Activated CD4-positive, alpha-beta T cell treated with anti-CD3 and anti-CD28 coated beads for 36 hours (primary cell): Measurements from ENCODE around the gene NID2. TPM values are rescaled to one million over a fixed set of nuclear protein-coding genes. Genes with fewer than 3 reads are reported as not detected.

Source experiments
- ATAC-seq: fragments of 200-7000 bp; cut with Tn5 transposase; one replicate; pipeline ENCODE4 v1.10.0; 2021; ENCODE audit warnings: mild to moderate bottlenecking, moderate library complexity
- CTCF ChIA-PET: fragments of 350-600 bp; sonication (Branson Sonifier 250); formaldehyde crosslinking; loops from one replicate; lab custom pipeline; 2021; ENCODE audit warnings: antibody characterized with exemption; lab: Charles Lee
- POLR2A ChIA-PET: fragments of 350-600 bp; sonication (Branson Sonifier 250); formaldehyde crosslinking; loops from one replicate; lab custom pipeline; 2021; ENCODE audit warnings: antibody characterized with exemption, inconsistent platforms; lab: Charles Lee
- DNase-seq: peaks from one replicate; pipeline ENCODE4 v3.0.0-alpha.2; 2020
- H3K27ac Mint-ChIP-seq: one replicate; pipeline ENCODE4 v1.8.0; 2021; ENCODE audit warnings: mixed read lengths
- H3K27me3 Mint-ChIP-seq: one replicate; pipeline ENCODE4 v1.8.0; 2021; ENCODE audit warnings: mixed read lengths
- H3K36me3 Mint-ChIP-seq: one replicate; pipeline ENCODE4 v1.8.0; 2021; ENCODE audit warnings: low read depth, mixed read lengths
- H3K4me1 Mint-ChIP-seq: one replicate; pipeline ENCODE4 v1.8.0; 2021; ENCODE audit warnings: mixed read lengths
- H3K4me3 Mint-ChIP-seq: one replicate; pipeline ENCODE4 v1.8.0; 2021; ENCODE audit warnings: mild to moderate bottlenecking, moderate library complexity, mixed read lengths
- H3K9me3 Mint-ChIP-seq: one replicate; pipeline ENCODE4 v1.8.0; 2021; ENCODE audit warnings: low read depth, mixed read lengths
- intact Hi-C, 2 experiments: fragments of 100-400 bp; cut with DNase I in 1 of 2; cut with micrococcal nuclease in 1 of 2; formaldehyde crosslinking; loops; one replicate each; pipeline versions ENCODE4 v1.14.2 to v1.15.1; 2022 to 2024; cut with DNase I, micrococcal nuclease
- total RNA-seq, 2 experiments: library from RNA; stranded (reverse); gene quantifications; one replicate each; pipeline ENCODE4 v1.2.3, GENCODE V29; 2021

NID2 gene
- total RNA-seq, 2 experiments from 2014 or later = not detected

- intact Hi-C loops = no loop called here
- DNase-seq (no peak), ATAC-seq (no peak)
- no peak overlapping the region for H3K4me3 Mint-ChIP-seq
- H3K4me1 Mint-ChIP-seq = no peaks in the 10 kb centered on the region
- CTCF ChIA-PET = no interaction called here
- H3K36me3 Mint-ChIP-seq = peaks cover 26% of the 10 kb centered on the region
- no peak overlapping the region for H3K27ac Mint-ChIP-seq
- POLR2A ChIA-PET = no interaction called here
- H3K9me3 Mint-ChIP-seq = no peaks in the 10 kb centered on the region
- H3K27me3 Mint-ChIP-seq = peaks cover under 1% of the 10 kb centered on the region
Measured at GRCh38 chr14:52011523-52011922, 57.3 kb downstream of the NID2 start.

GRCh38 chr14:52010173-52010693 is 58.6 kb downstream of the NID2 start:
- Mint-ChIP-seq H3K27me3 (no peaks in the 10 kb centered on the region), H3K36me3 (peaks cover 34% of the 10 kb centered on the region)

GRCh38 chr14:52008136-52008535 is 60.7 kb downstream of the NID2 start:
- H3K27ac Mint-ChIP-seq = no peak overlapping the region
- POLR2A ChIA-PET = interaction anchor here (0.6 kb wide), 1 partner anchor 542 kb away, joined by 8 read pairs; no protein-coding TSS in a partner anchor

More at GRCh38 chr14:52010173-52010693, 58.6 kb downstream of the NID2 start:
- ChIA-PET CTCF (no interaction called here), POLR2A (no interaction called here)
- Mint-ChIP-seq H3K4me3 (no peak overlapping the region), H3K4me1 (no peaks in the 10 kb centered on the region), H3K27ac (no peak overlapping the region), H3K9me3 (no peaks in the 10 kb centered on the region)
- DNase-seq (no peak), ATAC-seq (no peak)
- intact Hi-C loops = no loop called here

GRCh38 chr14:52007637-52008036 is 61.2 kb downstream of the NID2 start:
- no peak for DNase-seq
- no peak overlapping the region for H3K27ac Mint-ChIP-seq
- no peaks in the 10 kb centered on the region for H3K4me1 Mint-ChIP-seq
- peaks cover 44% of the 10 kb centered on the region for H3K36me3 Mint-ChIP-seq
- ATAC-seq = no peak
- CTCF ChIA-PET = interaction anchor here (0.6 to 2.9 kb wide), 3 partner anchors 12 to 1178 kb away, joined by 3 to 17 read pairs (median 3); no protein-coding TSS in a partner anchor
- H3K27me3 Mint-ChIP-seq = no peaks in the 10 kb centered on the region
- intact Hi-C loops = no loop called here
- H3K4me3 Mint-ChIP-seq = no peak overlapping the region
- no peaks in the 10 kb centered on the region for H3K9me3 Mint-ChIP-seq
- POLR2A ChIA-PET = no interaction called here

More at GRCh38 chr14:52008136-52008535, 60.7 kb downstream of the NID2 start:
- Mint-ChIP-seq H3K27me3 (no peaks in the 10 kb centered on the region), H3K4me3 (no peak overlapping the region), H3K4me1 (no peaks in the 10 kb centered on the region), H3K36me3 (peaks cover 42% of the 10 kb centered on the region), H3K9me3 (no peaks in the 10 kb centered on the region)
- ATAC-seq (no peak), DNase-seq (no peak)
- CTCF ChIA-PET = interaction anchor here (0.6 kb wide), 1 partner anchor 1178 kb away, joined by 3 read pairs; no protein-coding TSS in a partner anchor
- intact Hi-C loops = no loop called here

GRCh38 chr14:52007211-52007610 is 61.6 kb downstream of the NID2 start:
- H3K9me3 Mint-ChIP-seq = no peaks in the 10 kb centered on the region
- peaks cover 46% of the 10 kb centered on the region for H3K36me3 Mint-ChIP-seq
- DNase-seq = no peak
- H3K27ac Mint-ChIP-seq = no peak overlapping the region
- POLR2A ChIA-PET = no interaction called here
- H3K27me3 Mint-ChIP-seq = no peaks in the 10 kb centered on the region
- H3K4me1 Mint-ChIP-seq = no peaks in the 10 kb centered on the region
- no peak overlapping the region for H3K4me3 Mint-ChIP-seq
- CTCF ChIA-PET = interaction anchor here (1.0 to 2.9 kb wide), 4 partner anchors 9 to 28 kb away, joined by 3 to 17 read pairs (median 4); no protein-coding TSS in a partner anchor
- intact Hi-C loops = no loop called here
- no peak for ATAC-seq

- no peaks in the 10 kb centered on the region for H3K9me3 Mint-ChIP-seq
- peaks cover 46% of the 10 kb centered on the region for H3K36me3 Mint-ChIP-seq
- POLR2A ChIA-PET = no interaction called here
- H3K4me1 Mint-ChIP-seq = no peaks in the 10 kb centered on the region
- ATAC-seq (no peak), DNase-seq (no peak)
- H3K4me3 Mint-ChIP-seq = no peak overlapping the region
- H3K27me3 Mint-ChIP-seq = no peaks in the 10 kb centered on the region
- intact Hi-C loops = no loop called here
- CTCF ChIA-PET = interaction anchor here (0.7 to 2.9 kb wide), 6 partner anchors 8 to 723 kb away, joined by 3 to 17 read pairs (median 4); no protein-coding TSS in a partner anchor
- H3K27ac Mint-ChIP-seq = no peak overlapping the region
Measured at GRCh38 chr14:52006361-52006760, 62.5 kb downstream of the NID2 start.

- DNase-seq (no peak), ATAC-seq (no peak)
- Mint-ChIP-seq H3K4me1 (no peaks in the 10 kb centered on the region), H3K27me3 (no peaks in the 10 kb centered on the region), H3K4me3 (no peak overlapping the region), H3K36me3 (peaks cover 45% of the 10 kb centered on the region), H3K27ac (no peak overlapping the region), H3K9me3 (no peaks in the 10 kb centered on the region)
- intact Hi-C loops = no loop called here
- ChIA-PET CTCF (interaction anchor here (1.0 to 2.9 kb wide), 2 partner anchors 10 to 18 kb away, joined by 3 to 17 read pairs; no protein-coding TSS in a partner anchor), POLR2A (no interaction called here)
Measured at GRCh38 chr14:52005625-52006024, 63.2 kb downstream of the NID2 start.

- POLR2A ChIA-PET = no interaction called here
- intact Hi-C loops = no loop called here
- H3K27me3 Mint-ChIP-seq = no peaks in the 10 kb centered on the region
- H3K9me3 Mint-ChIP-seq = no peaks in the 10 kb centered on the region
- no peaks in the 10 kb centered on the region for H3K4me1 Mint-ChIP-seq
- DNase-seq (no peak), ATAC-seq (no peak)
- no peak overlapping the region for H3K4me3 Mint-ChIP-seq
- CTCF ChIA-PET = interaction anchor here (0.8 to 1.9 kb wide), 3 partner anchors 7 to 129 kb away, joined by 3 to 11 read pairs (median 5); no protein-coding TSS in a partner anchor
- peaks cover 46% of the 10 kb centered on the region for H3K36me3 Mint-ChIP-seq
- H3K27ac Mint-ChIP-seq = no peak overlapping the region
Measured at GRCh38 chr14:52003324-52003723, 65.5 kb downstream of the NID2 start.

GRCh38 chr14:52002542-52002941 is 66.3 kb downstream of the NID2 start:
- H3K36me3 Mint-ChIP-seq = peaks cover 43% of the 10 kb centered on the region
- no peak overlapping the region for H3K27ac Mint-ChIP-seq
- no peak overlapping the region for H3K4me3 Mint-ChIP-seq
- ChIA-PET CTCF (interaction anchor here (0.9 to 1.9 kb wide), 3 partner anchors 9 to 23 kb away, joined by 3 to 11 read pairs (median 3); no protein-coding TSS in a partner anchor), POLR2A (no interaction called here)
- no peaks in the 10 kb centered on the region for H3K9me3 Mint-ChIP-seq
- ATAC-seq (no peak), DNase-seq (no peak)
- intact Hi-C loops = no loop called here
- no peaks in the 10 kb centered on the region for H3K4me1 Mint-ChIP-seq
- no peaks in the 10 kb centered on the region for H3K27me3 Mint-ChIP-seq

GRCh38 chr14:52000696-52001095 is 68.2 kb downstream of the NID2 start:
- no peak overlapping the region for H3K27ac Mint-ChIP-seq
- ChIA-PET POLR2A (no interaction called here), CTCF (no interaction called here)
- H3K27me3 Mint-ChIP-seq = no peaks in the 10 kb centered on the region
- no peak overlapping the region for H3K4me3 Mint-ChIP-seq
- no peak for DNase-seq
- no peaks in the 10 kb centered on the region for H3K9me3 Mint-ChIP-seq
- intact Hi-C loops = no loop called here
- ATAC-seq = no peak
- peaks cover 46% of the 10 kb centered on the region for H3K36me3 Mint-ChIP-seq
- H3K4me1 Mint-ChIP-seq = peaks cover 8% of the 10 kb centered on the region

GRCh38 chr14:52000019-52000582 is 68.8 kb downstream of the NID2 start:
- no peaks in the 10 kb centered on the region for H3K9me3 Mint-ChIP-seq
- no peak overlapping the region for H3K27ac Mint-ChIP-seq
- ChIA-PET POLR2A (no interaction called here), CTCF (interaction anchor here (0.6 kb wide), 1 partner anchor 30 kb away, joined by 4 read pairs; no protein-coding TSS in a partner anchor)
- peaks cover 45% of the 10 kb centered on the region for H3K36me3 Mint-ChIP-seq
- no peaks in the 10 kb centered on the region for H3K27me3 Mint-ChIP-seq
- intact Hi-C loops = no loop called here
- H3K4me1 Mint-ChIP-seq = peaks cover 8% of the 10 kb centered on the region
- no peak for ATAC-seq
- DNase-seq = no peak
- H3K4me3 Mint-ChIP-seq = no peak overlapping the region

- POLR2A ChIA-PET = no interaction called here
- DNase-seq (no peak), ATAC-seq (no peak)
- H3K9me3 Mint-ChIP-seq = no peaks in the 10 kb centered on the region
- CTCF ChIA-PET = no interaction called here
- peaks cover 48% of the 10 kb centered on the region for H3K36me3 Mint-ChIP-seq
- H3K4me1 Mint-ChIP-seq = peaks cover 13% of the 10 kb centered on the region
- H3K4me3 Mint-ChIP-seq = no peak overlapping the region
- no peaks in the 10 kb centered on the region for H3K27me3 Mint-ChIP-seq
- intact Hi-C loops = loop anchor here (5.0 to 10.0 kb wide), 2 partner anchors 273 to 696 kb away; partner anchors contain the start of gene ERO1A (in 1 of the 2)
- no peak overlapping the region for H3K27ac Mint-ChIP-seq
Measured at GRCh38 chr14:51999084-51999483, 69.8 kb downstream of the NID2 start.
